Esophagus (tissue), 2 donors: ENCODE results near the gene ETV1. TPM values are rescaled to one million over a fixed set of nuclear protein-coding genes. Genes with fewer than 3 reads are reported as not detected.

Experiments
- H3K27ac ChIP-seq, 2 donors: one replicate each; pipeline ENCODE4 v1.5.1; 2013; ENCODE audit warnings: low read depth in 2 of 2, mild to moderate bottlenecking in 2 of 2, inconsistent platforms in 1 of 2, low read length in 1 of 2, moderate library complexity in 1 of 2
- H3K27me3 ChIP-seq, 2 donors: one replicate each; pipeline ENCODE4 v1.6.1; 2013; ENCODE audit warnings: low read length in 2 of 2, control low read depth in 1 of 2, mild to moderate bottlenecking in 1 of 2; ENCODE audit not compliant: insufficient read depth in 2 of 2, control insufficient read depth in 1 of 2
- H3K36me3 ChIP-seq, 2 donors: one replicate each; pipeline ENCODE4 v1.6.1; 2013; ENCODE audit warnings: low read length in 1 of 2; ENCODE audit not compliant: control insufficient read depth in 2 of 2, insufficient read depth in 2 of 2
- H3K4me1 ChIP-seq, 2 donors: one replicate each; pipeline ENCODE4 v1.6.1; 2013; ENCODE audit warnings: low read length in 1 of 2; ENCODE audit not compliant: control insufficient read depth in 2 of 2, insufficient read depth in 2 of 2
- H3K4me3 ChIP-seq, 2 donors: one replicate each; pipeline ENCODE4 v1.5.1; 2013; ENCODE audit warnings: low read length in 2 of 2, mild to moderate bottlenecking in 2 of 2, low read depth in 1 of 2, moderate library complexity in 1 of 2
- H3K9me3 ChIP-seq, 2 donors: one replicate each; pipeline ENCODE4 v1.6.1; 2013; ENCODE audit warnings: mild to moderate bottlenecking in 2 of 2, low read depth in 1 of 2, low read length in 1 of 2, moderate library complexity in 1 of 2; ENCODE audit not compliant: control insufficient read depth in 2 of 2, insufficient read depth in 1 of 2
- WGBS, 2 donors: extraction: QIAGEN DNeasy Blood & Tissue Kit; methylation state at CpG; one replicate each; pipeline ENCODE4 v1.1.7; 2013; 5-methylcytosine and 5-hydroxymethylcytosine counted together
- polyA plus RNA-seq, 2 donors: library from polyadenylated mRNA; stranded (reverse); fragments of 200-250 nt; gene quantifications; one replicate each; pipeline ENCODE4 v1.2.3, GENCODE V29; 2013
- donor health status: healthy with polysubstance abuse.
- donor health status: Bipolar disorder and iron deficiency.

The ETV1 gene
- polyA plus RNA-seq, 2 donors = 0.65 to 1.2 TPM

GRCh38 chr7:13948019-13948801 lies 41.3 kb downstream of the ETV1 start:
- WGBS, 2 donors = 75 to 76% methylated on average over 9 of the region's 9 CpGs

GRCh38 chr7:13947535-13947934 lies 41.9 kb downstream of the ETV1 start:
- H3K4me1 ChIP-seq = no peaks in the 10 kb centered on the region
- 89 to 96% methylated on average over 1 of the region's 1 CpG for whole genome bisulfite sequencing, 2 donors
- no peak overlapping the region for H3K4me3 ChIP-seq
- H3K36me3 ChIP-seq = no peaks in the 10 kb centered on the region
- H3K27ac ChIP-seq = no peak overlapping the region
- H3K9me3 ChIP-seq = no peaks in the 10 kb centered on the region
- H3K27me3 ChIP-seq = no peaks in the 10 kb centered on the region

More at GRCh38 chr7:13948019-13948801, 41.3 kb downstream of the ETV1 start:
- Histone ChIP-seq H3K9me3 (no peaks in the 10 kb centered on the region), H3K36me3 (no peaks in the 10 kb centered on the region), H3K27ac (no peak overlapping the region), H3K4me3 (no peak overlapping the region), H3K27me3 (no peaks in the 10 kb centered on the region), H3K4me1 (no peaks in the 10 kb centered on the region)

GRCh38 chr7:13946181-13946580 lies 43.3 kb downstream of the ETV1 start:
- 64 to 68% methylated on average over 1 of the region's 1 CpG for WGBS, 2 donors
- Histone ChIP-seq H3K4me1 (no peaks in the 10 kb centered on the region), H3K27me3 (no peaks in the 10 kb centered on the region), H3K4me3 (no peak overlapping the region), H3K9me3 (no peaks in the 10 kb centered on the region), H3K27ac (no peak overlapping the region), H3K36me3 (no peaks in the 10 kb centered on the region)

- H3K27ac ChIP-seq = no peak overlapping the region
- no peaks in the 10 kb centered on the region for H3K9me3 ChIP-seq
- WGBS, 2 donors = 81 to 83% methylated on average over 7 of the region's 7 CpGs
- no peak overlapping the region for H3K4me3 ChIP-seq
- H3K27me3 ChIP-seq = no peaks in the 10 kb centered on the region
- no peaks in the 10 kb centered on the region for H3K36me3 ChIP-seq
- H3K4me1 ChIP-seq = no peaks in the 10 kb centered on the region
Observed at GRCh38 chr7:13945670-13946069, 43.8 kb downstream of the ETV1 start.

- 76% methylated on average over 5 of the region's 5 CpGs for WGBS, 2 donors
Observed at GRCh38 chr7:13933536-13933935, 55.9 kb downstream of the ETV1 start.

GRCh38 chr7:13933091-13933490 lies 56.4 kb downstream of the ETV1 start:
- Histone ChIP-seq H3K36me3 (peaks cover 0 to 3% of the 10 kb centered on the region in 2 donors), H3K9me3 (no peaks in the 10 kb centered on the region), H3K27ac (no peak overlapping the region), H3K4me3 (no peak overlapping the region), H3K4me1 (no peaks in the 10 kb centered on the region), H3K27me3 (no peaks in the 10 kb centered on the region)
- WGBS, 2 donors = 70 to 79% methylated on average over 3 of the region's 3 CpGs

More at GRCh38 chr7:13933536-13933935, 55.9 kb downstream of the ETV1 start:
- no peak overlapping the region for H3K27ac ChIP-seq
- H3K27me3 ChIP-seq = no peaks in the 10 kb centered on the region
- peaks cover 0 to 3% of the 10 kb centered on the region in 2 donors for H3K36me3 ChIP-seq
- H3K4me1 ChIP-seq = no peaks in the 10 kb centered on the region
- no peaks in the 10 kb centered on the region for H3K9me3 ChIP-seq
- H3K4me3 ChIP-seq = no peak overlapping the region

GRCh38 chr7:13932131-13932530 lies 57.3 kb downstream of the ETV1 start:
- Histone ChIP-seq H3K4me3 (no peak overlapping the region), H3K36me3 (peaks cover 0 to 3% of the 10 kb centered on the region in 2 donors)
- 97 to 99% methylated on average over 2 of the region's 2 CpGs for WGBS, 2 donors

GRCh38 chr7:13921062-13921461 lies 68.4 kb downstream of the ETV1 start:
- 73 to 83% methylated on average over 1 of the region's 1 CpG for WGBS, 2 donors
- H3K27ac ChIP-seq = no peak overlapping the region
- no peaks in the 10 kb centered on the region for H3K4me1 ChIP-seq

More at GRCh38 chr7:13932131-13932530, 57.3 kb downstream of the ETV1 start:
- Histone ChIP-seq H3K27ac (no peak overlapping the region), H3K9me3 (no peaks in the 10 kb centered on the region), H3K4me1 (no peaks in the 10 kb centered on the region), H3K27me3 (no peaks in the 10 kb centered on the region)

GRCh38 chr7:13920053-13920697 lies 69.3 kb downstream of the ETV1 start:
- 22 to 39% methylated on average over 1 of the region's 1 CpG for WGBS, 2 donors
- H3K36me3 ChIP-seq = no peaks in the 10 kb centered on the region
- no peaks in the 10 kb centered on the region for H3K4me1 ChIP-seq
- H3K4me3 ChIP-seq = no peak overlapping the region
- H3K27ac ChIP-seq = no peak overlapping the region
- H3K27me3 ChIP-seq = no peaks in the 10 kb centered on the region
- H3K9me3 ChIP-seq = no peaks in the 10 kb centered on the region

More at GRCh38 chr7:13921062-13921461, 68.4 kb downstream of the ETV1 start:
- Histone ChIP-seq H3K36me3 (no peaks in the 10 kb centered on the region), H3K27me3 (no peaks in the 10 kb centered on the region), H3K9me3 (no peaks in the 10 kb centered on the region), H3K4me3 (no peak overlapping the region)
